GM12878 (cell line): Measurements from ENCODE around the gene IRF8. TPM values are rescaled to one million over a fixed set of nuclear protein-coding genes. Genes with fewer than 3 reads are reported as not detected.

ENCODE experiments used
- ATAC-seq: fragments of 200-7000 bp; cut with Tn5 transposase; 3 replicates; pipeline ENCODE4 v1.9.1; 2020; ENCODE audit warnings: mild to moderate bottlenecking, moderate library complexity
- BruUV-seq: library from RNA; stranded (reverse); fragments of 400-500 nt; replicated peaks from 2 replicates; lab custom pipeline; 2021; lab: Mats Ljungman, UMichigan
- CTCF ChIA-PET: fragments of 300-600 bp; sonication (Branson Sonifier 250); formaldehyde crosslinking; extraction: SDS; loops from one replicate; lab custom pipeline; 2021; ENCODE audit warnings: inconsistent platforms; lab: Yijun Ruan, JAX
- POLR2A ChIA-PET: fragments of 350-600 bp; formaldehyde crosslinking; extraction: SDS; loops from one replicate; lab custom pipeline; 2021; ENCODE audit warnings: inconsistent platforms; lab: Charles Lee
- RAD21 ChIA-PET: fragments of 300-600 bp; sonication (Branson Sonifier 250); formaldehyde crosslinking; loops from one replicate; lab custom pipeline; 2023; ENCODE audit warnings: antibody characterized with exemption; ENCODE audit not compliant: unreplicated experiment; lab: Charles Lee
- SMC1A ChIA-PET: fragments of 300-600 bp; sonication (Branson Sonifier 250); formaldehyde crosslinking; loops from one replicate; lab custom pipeline; 2023; ENCODE audit not compliant: unreplicated experiment, uncharacterized antibody; lab: Charles Lee
- DNase-seq: peaks from one replicate; pipeline ENCODE4 v3.0.0-alpha.2; 2011; ENCODE audit warnings: low read depth, low spot score
- FAIRE-seq: peaks from 3 replicates; lab custom pipeline; 2011; peaks lifted over from hg19 to GRCh38; lab: Jason Lieb, UNC
- H2AFZ ChIP-seq: 2 replicates; pipeline ENCODE4 v1.6.0; 2011; ENCODE audit warnings: low read depth, low read length, control low read depth; ENCODE audit not compliant: control insufficient read depth
- H3K27ac ChIP-seq: 2 replicates; pipeline ENCODE4 v1.5.1; 2011; ENCODE audit warnings: control low read depth; ENCODE audit not compliant: control insufficient read depth, insufficient read depth
- H3K27me3 ChIP-seq, 2 experiments: replicated peaks in 1 of 2; 2 replicates each; pipeline versions ENCODE4 v1.6.0 to v1.6.1; 2011; ENCODE audit warnings: low read length in 1 of 2; ENCODE audit not compliant: control insufficient read depth in 2 of 2, insufficient read depth in 2 of 2
- H3K36me3 ChIP-seq, 2 experiments: 2 replicates each; pipeline ENCODE4 v1.5.1; 2011; ENCODE audit warnings: low read length in 1 of 2; ENCODE audit not compliant: control insufficient read depth in 2 of 2, insufficient read depth in 2 of 2
- H3K4me1 ChIP-seq: 2 replicates; pipeline ENCODE4 v1.6.1; 2011; ENCODE audit warnings: mild to moderate bottlenecking, low read length, moderate library complexity, mixed read lengths; ENCODE audit not compliant: control insufficient read depth, insufficient read depth
- H3K4me2 ChIP-seq: 2 replicates; pipeline ENCODE4 v1.6.0; 2011; ENCODE audit warnings: control low read depth; ENCODE audit not compliant: control insufficient read depth, insufficient read depth
- H3K4me3 ChIP-seq: fragments of 200-600 bp; sonication (generic); 2 replicates; pipeline ENCODE4 v1.5.1; 2016
- H3K79me2 ChIP-seq: 2 replicates; pipeline ENCODE4 v1.6.0; 2011; ENCODE audit warnings: low read length; ENCODE audit not compliant: control insufficient read depth, insufficient read depth
- H3K9ac ChIP-seq: 2 replicates; pipeline ENCODE4 v1.8.0; 2011; ENCODE audit warnings: low read length, control low read depth, mixed read lengths; ENCODE audit not compliant: control insufficient read depth, insufficient read depth
- H3K9me3 ChIP-seq: replicated peaks from 3 replicates; pipeline ENCODE4 v1.5.1; 2011; ENCODE audit warnings: mild to moderate bottlenecking, low read length; ENCODE audit not compliant: control insufficient read depth, insufficient read depth
- H4K20me1 ChIP-seq: 2 replicates; pipeline ENCODE4 v1.6.0; 2011; ENCODE audit not compliant: control insufficient read depth, insufficient read depth
- CBX3 ChIP-seq: fragments of 200-600 bp; sonication (generic); IDR thresholded peaks from 2 replicates; pipeline ENCODE4 v1.6.1; 2016; ENCODE audit warnings: low read depth, borderline replicate concordance
- CREM ChIP-seq: IDR thresholded peaks from 2 replicates; pipeline ENCODE4 v1.6.1; 2014; ENCODE audit warnings: antibody characterized with exemption, low read depth
- ETV6 ChIP-seq, 2 experiments: fragments of 450-650 bp in 1 of 2; IDR thresholded peaks in 1 of 2; conservative IDR thresholded peaks in 1 of 2; 2 replicates each; pipeline ENCODE4 v1.6.1; 2014; ENCODE audit warnings: antibody characterized with exemption in 1 of 2, borderline replicate concordance in 1 of 2, low read depth in 1 of 2, mild to moderate bottlenecking in 1 of 2, moderate library complexity in 1 of 2
- FOXK2 ChIP-seq: fragments of 450-650 bp; IDR thresholded peaks from 2 replicates; pipeline ENCODE4 v1.6.1; 2017; ENCODE audit warnings: mild to moderate bottlenecking, moderate library complexity
- FOXM1 ChIP-seq: IDR thresholded peaks from 2 replicates; pipeline ENCODE4 v1.6.1; 2012; ENCODE audit warnings: low read depth, mild to moderate bottlenecking, inconsistent platforms, low read length, moderate library complexity
- IKZF1 ChIP-seq: fragments of 450-650 bp; conservative IDR thresholded peaks from 2 replicates; pipeline ENCODE4 v1.6.1; 2017; ENCODE audit warnings: antibody characterized with exemption, mild to moderate bottlenecking
- LARP7 ChIP-seq: fragments of 450-650 bp; IDR thresholded peaks from 2 replicates; pipeline ENCODE4 v1.6.1; 2017; ENCODE audit warnings: mild to moderate bottlenecking
- NFIC ChIP-seq: IDR thresholded peaks from 2 replicates; pipeline ENCODE4 v1.6.1; 2012; ENCODE audit warnings: low read depth, mild to moderate bottlenecking, inconsistent platforms, low read length, moderate library complexity
- RB1 ChIP-seq: fragments of 450-650 bp; formaldehyde crosslinking; IDR thresholded peaks from 2 replicates; pipeline ENCODE4 v1.6.1; 2017; ENCODE audit warnings: mild to moderate bottlenecking, borderline replicate concordance
- RFX5 ChIP-seq: IDR thresholded peaks from 2 replicates; pipeline ENCODE4 v1.6.1; 2011; ENCODE audit warnings: low read depth, low read length, improper control_type of control experiment
- RUNX3 ChIP-seq: IDR thresholded peaks from 2 replicates; pipeline ENCODE4 v1.6.1; 2012; ENCODE audit warnings: low read length, inconsistent platforms
- SMARCA5 ChIP-seq: fragments of 450-650 bp; IDR thresholded peaks from 2 replicates; pipeline ENCODE4 v1.6.1; 2017; ENCODE audit warnings: mild to moderate bottlenecking
- SMC3 ChIP-seq: IDR thresholded peaks from 2 replicates; pipeline ENCODE4 v1.6.1; 2011; ENCODE audit warnings: low read length, improper control_type of control experiment, borderline replicate concordance
- SPI1 ChIP-seq: IDR thresholded peaks from 2 replicates; pipeline ENCODE4 v1.6.1; 2011; ENCODE audit warnings: low read depth, mild to moderate bottlenecking, low read length, moderate library complexity, borderline replicate concordance; ENCODE audit not compliant: insufficient read depth
- TCF7 ChIP-seq: IDR thresholded peaks from 2 replicates; pipeline ENCODE4 v1.6.1; 2014; ENCODE audit warnings: antibody characterized with exemption, borderline replicate concordance
- ZSCAN29 ChIP-seq: fragments of 450-650 bp; IDR thresholded peaks from 2 replicates; pipeline ENCODE4 v1.6.1; 2017; ENCODE audit warnings: mild to moderate bottlenecking, moderate library complexity
- WGBS: methylation state at CpG from one replicate; pipeline ENCODE4 v1.1.6; 2016; ENCODE audit warnings: low lambda C conversion rate; ENCODE audit not compliant: insufficient replicate concordance, insufficient coverage; ENCODE audit errors: missing lambda C conversion rate; 5-methylcytosine and 5-hydroxymethylcytosine counted together
- in situ Hi-C: fragments of 300-500 bp; cut with MboI; formaldehyde crosslinking; loops from 9 replicates; pipeline ENCODE4 v1.14.3; 2018; ENCODE audit warnings: mixed read lengths
- intact Hi-C: fragments of 100-400 bp; cut with micrococcal nuclease; formaldehyde crosslinking; loops from one replicate; pipeline ENCODE4 v1.14.2; 2022; ENCODE audit not compliant: unreplicated experiment
- polyA plus RNA-seq, 11 experiments: library from polyadenylated mRNA; depleted of rRNA in 4 of 11; unstranded in 6 of 11; stranded (reverse) in 5 of 11; fragments of >200 nt; fragmentation: Nextera tagmentation in 4 of 11; fragmentation: Illumina TruSeq in 1 of 11; extraction: Ambion mirVana in 4 of 11; extraction: Trizol in 1 of 11; gene quantifications; 1 replicate in 1 of 11; 2 replicates in 10 of 11; pipeline versions ENCODE4 v1.2.1 to v1.2.3, GENCODE V29; 2011 to 2016; ENCODE audit warnings: inconsistent platforms in 2 of 11, missing spikeins in 2 of 11, low read depth in 1 of 11
- total RNA-seq, 4 experiments: library from RNA; depleted of rRNA in 3 of 4; stranded (reverse); fragments of >200 nt in 3 of 4; fragmentation: Illumina TruSeq in 1 of 4; extraction: Trizol in 1 of 4; gene quantifications; 2 replicates each; pipeline versions ENCODE4 v1.2.1 to v1.2.3, GENCODE V29; 2013 to 2021
- TF ChIP-seq, protein P1 (sequence below): fragments of 450-650 bp; IDR thresholded peaks from 2 replicates; pipeline ENCODE4 v1.6.1; 2017; ENCODE audit warnings: borderline replicate concordance
- TF ChIP-seq, protein P2 (sequence below): fragments of 450-650 bp; formaldehyde crosslinking; IDR thresholded peaks from 2 replicates; pipeline ENCODE4 v1.5.0; 2022; ENCODE audit warnings: mild to moderate bottlenecking, missing genetic modification characterization

The IRF8 gene
- total and polyA plus RNA-seq, 10 of the 15 experiments (the other 5 are each of a cell fraction or from before 2014, with no cell fraction given): 17.1 to 237 (median 172) TPM

DNA sequence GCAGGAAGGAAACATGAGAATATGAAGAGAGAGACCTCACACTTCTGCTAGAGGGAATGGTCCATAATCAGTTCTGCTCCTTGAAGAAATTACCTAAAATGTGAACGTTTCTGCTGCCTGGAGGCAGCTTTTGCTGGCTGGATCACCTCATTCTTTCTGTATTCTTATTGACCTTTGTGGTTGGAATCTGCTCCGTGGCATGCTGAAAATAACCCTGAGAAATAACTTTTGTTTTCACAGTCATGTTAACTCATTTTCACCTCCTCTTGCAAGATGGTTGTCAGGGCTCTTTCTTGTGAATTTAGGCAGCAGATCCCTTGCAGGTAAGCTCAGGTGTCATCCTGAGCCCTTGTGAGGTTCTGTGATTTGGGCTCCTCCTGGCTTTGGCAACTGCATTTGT, 70.2 kb downstream of the IRF8 start (continued):
- TF ChIP-seq SMC3 (no peak), FOXK2 (no peak), CBX3 (no peak)
- TF ChIP-seq, protein P1, sequence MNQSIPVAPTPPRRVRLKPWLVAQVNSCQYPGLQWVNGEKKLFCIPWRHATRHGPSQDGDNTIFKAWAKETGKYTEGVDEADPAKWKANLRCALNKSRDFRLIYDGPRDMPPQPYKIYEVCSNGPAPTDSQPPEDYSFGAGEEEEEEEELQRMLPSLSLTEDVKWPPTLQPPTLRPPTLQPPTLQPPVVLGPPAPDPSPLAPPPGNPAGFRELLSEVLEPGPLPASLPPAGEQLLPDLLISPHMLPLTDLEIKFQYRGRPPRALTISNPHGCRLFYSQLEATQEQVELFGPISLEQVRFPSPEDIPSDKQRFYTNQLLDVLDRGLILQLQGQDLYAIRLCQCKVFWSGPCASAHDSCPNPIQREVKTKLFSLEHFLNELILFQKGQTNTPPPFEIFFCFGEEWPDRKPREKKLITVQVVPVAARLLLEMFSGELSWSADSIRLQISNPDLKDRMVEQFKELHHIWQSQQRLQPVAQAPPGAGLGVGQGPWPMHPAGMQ: no peak
- TF ChIP-seq, all 136 proteins: peak for 11

DNA sequence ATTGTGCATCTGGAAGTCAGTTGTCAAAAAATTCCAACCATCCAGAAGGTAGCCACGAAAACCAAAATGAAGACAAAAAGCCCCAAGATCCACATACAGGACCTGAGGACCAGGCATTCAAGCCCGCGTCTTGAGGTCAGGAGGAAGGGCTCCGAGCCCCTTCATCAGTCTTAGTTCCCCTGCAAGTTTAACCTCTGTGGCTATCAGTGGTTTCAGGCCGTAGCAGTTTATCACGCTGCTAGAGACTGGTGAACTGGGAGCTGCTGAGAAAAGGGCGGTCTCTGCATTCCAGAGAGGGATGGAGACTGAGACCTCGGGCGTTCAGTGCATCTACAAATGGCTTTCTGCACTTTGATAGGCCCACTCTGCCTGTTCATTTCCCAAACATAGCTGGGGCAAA, 70.6 kb downstream of the IRF8 start:
- ATAC-seq (peak; percentile 87), DNase-seq (no peak), FAIRE-seq (no peak)
- H3K27me3 ChIP-seq: no peaks in the 10 kb centered on the region
- peaks cover 43% of the 10 kb centered on the region for H3K4me1 ChIP-seq
- POLR2A ChIA-PET: interaction anchor here (0.5 to 1.6 kb wide), 3 partner anchors 8 to 25 kb away, joined by 3 to 4 read pairs (median 3); no protein-coding TSS in a partner anchor
- H2AFZ ChIP-seq: no peak overlapping the region; the same call in 1 of the 2 replicates
- no peaks in the 10 kb centered on the region for H3K36me3 ChIP-seq
- H3K79me2 ChIP-seq: no peaks in the 10 kb centered on the region
- RAD21 ChIA-PET: interaction anchor here (0.7 to 2.1 kb wide), 6 partner anchors 15 to 32 kb away, joined by 3 to 8 read pairs (median 3); no protein-coding TSS in a partner anchor
- no peak overlapping the region; the same call in 1 of the 2 replicates for H3K9ac ChIP-seq
- H4K20me1 ChIP-seq: no peaks in the 10 kb centered on the region
- peak overlapping the region; percentile 12 for H3K27ac ChIP-seq
- WGBS: 28% methylated on average over 9 of the region's 9 CpGs
- no TSS peak for BruUV-seq
- peak overlapping the region; percentile 88 for H3K4me2 ChIP-seq
- H3K4me3 ChIP-seq: peak overlapping the region; percentile 44; the same call in 1 of the 2 replicates
- CTCF ChIA-PET: interaction anchor here (0.7 to 1.6 kb wide), 7 partner anchors 9 to 52 kb away, joined by 3 to 4 read pairs (median 4); no protein-coding TSS in a partner anchor
- SMC1A ChIA-PET: interaction anchor here (0.8 to 3.9 kb wide), 8 partner anchors 14 to 70 kb away, joined by 3 to 14 read pairs (median 3); partner anchors contain the start of gene IRF8
- H3K9me3 ChIP-seq: no peaks in the 10 kb centered on the region; the same call in 2 of the 3 replicates
- in situ Hi-C loops: no loop called here
- intact Hi-C loops: no loop called here
- peak in 1 of 2 experiments; percentile 7; a peak in 1 of 4 replicates for TF ChIP-seq ETV6 (conservative IDR thresholded peaks at IDR 0.05 in 1 of 2, IDR thresholded peaks at IDR 0.05 in 1 of 2; ENCODE audit: borderline replicate concordance in 1 of 2, low read depth in 1 of 2)
- TF ChIP-seq TCF7: no peak
- no peak for TF ChIP-seq SMC3
- peak; percentile 50; the same call in 1 of the 2 replicates for TF ChIP-seq SPI1
- TF ChIP-seq, protein P2, sequence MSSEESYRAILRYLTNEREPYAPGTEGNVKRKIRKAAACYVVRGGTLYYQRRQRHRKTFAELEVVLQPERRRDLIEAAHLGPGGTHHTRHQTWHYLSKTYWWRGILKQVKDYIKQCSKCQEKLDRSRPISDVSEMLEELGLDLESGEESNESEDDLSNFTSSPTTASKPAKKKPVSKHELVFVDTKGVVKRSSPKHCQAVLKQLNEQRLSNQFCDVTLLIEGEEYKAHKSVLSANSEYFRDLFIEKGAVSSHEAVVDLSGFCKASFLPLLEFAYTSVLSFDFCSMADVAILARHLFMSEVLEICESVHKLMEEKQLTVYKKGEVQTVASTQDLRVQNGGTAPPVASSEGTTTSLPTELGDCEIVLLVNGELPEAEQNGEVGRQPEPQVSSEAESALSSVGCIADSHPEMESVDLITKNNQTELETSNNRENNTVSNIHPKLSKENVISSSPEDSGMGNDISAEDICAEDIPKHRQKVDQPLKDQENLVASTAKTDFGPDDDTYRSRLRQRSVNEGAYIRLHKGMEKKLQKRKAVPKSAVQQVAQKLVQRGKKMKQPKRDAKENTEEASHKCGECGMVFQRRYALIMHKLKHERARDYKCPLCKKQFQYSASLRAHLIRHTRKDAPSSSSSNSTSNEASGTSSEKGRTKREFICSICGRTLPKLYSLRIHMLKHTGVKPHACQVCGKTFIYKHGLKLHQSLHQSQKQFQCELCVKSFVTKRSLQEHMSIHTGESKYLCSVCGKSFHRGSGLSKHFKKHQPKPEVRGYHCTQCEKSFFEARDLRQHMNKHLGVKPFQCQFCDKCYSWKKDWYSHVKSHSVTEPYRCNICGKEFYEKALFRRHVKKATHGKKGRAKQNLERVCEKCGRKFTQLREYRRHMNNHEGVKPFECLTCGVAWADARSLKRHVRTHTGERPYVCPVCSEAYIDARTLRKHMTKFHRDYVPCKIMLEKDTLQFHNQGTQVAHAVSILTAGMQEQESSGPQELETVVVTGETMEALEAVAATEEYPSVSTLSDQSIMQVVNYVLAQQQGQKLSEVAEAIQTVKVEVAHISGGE (CRISPR knock-in tag): no peak
- TF ChIP-seq SMARCA5: 0 out of 2 replicates have a peak, but pooled peaks have one; percentile 38
- TF ChIP-seq FOXK2: no peak
- 0 out of 2 replicates have a peak, but pooled peaks have one; percentile 4 for TF ChIP-seq CREM
- TF ChIP-seq LARP7: no peak
- no peak for TF ChIP-seq ZSCAN29
- TF ChIP-seq FOXM1: 0 out of 2 replicates have a peak, but pooled peaks have one; percentile 52
- peak; percentile 71 for TF ChIP-seq RUNX3
- TF ChIP-seq NFIC: peak; percentile 51; the same call in 1 of the 2 replicates
- no peak for TF ChIP-seq RFX5
- TF ChIP-seq IKZF1: peak; percentile 30; the same call in 1 of the 2 replicates
- no peak for TF ChIP-seq RB1
